DMS 273 (cell line): ENCODE measurements around the gene CERS1.

Experiments used
- DNase-seq: peaks from one replicate; lab custom pipeline; 2025; ENCODE audit not compliant: unreplicated experiment; lab: John Stamatoyannopoulos, UW

Gene CERS1

GRCh38 chr19:18895824-18896341, at the start of gene CERS1:
TSS of gene CERS1 (minus strand) at chr19:18896158. CDS start at chr19:18896072, 86 bp downstream.
- peak; percentile 86 for DNase-seq

- DNase-seq, result no peak
These were observed 49.3 kb upstream of the CERS1 start for GRCh38 chr19:18945297-18945696.

- DNase-seq, result no peak
These were observed 47.5 kb upstream of the CERS1 start for GRCh38 chr19:18943465-18943864.

GRCh38 chr19:18942692-18943091, 46.7 kb upstream of the CERS1 start:
- DNase-seq, result no peak

- DNase-seq, result no peak
These were observed 45.8 kb upstream of the CERS1 start for GRCh38 chr19:18941628-18942354.

- DNase-seq, result peak; percentile 87
These were observed 45.0 kb upstream of the CERS1 start, which contains the start of gene HOMER3 for GRCh38 chr19:18940769-18941627. TSS of gene HOMER3 (minus strand) at chr19:18941217. CDS start at chr19:18938982, 2,235 bp downstream.

- DNase-seq, result no peak
These were observed 44.2 kb upstream of the CERS1 start for GRCh38 chr19:18939922-18940768.

- DNase-seq, result no peak
These were observed 43.2 kb upstream of the CERS1 start for GRCh38 chr19:18939163-18939562.

- no peak for DNase-seq
These were observed 37.3 kb upstream of the CERS1 start for GRCh38 chr19:18933297-18933696.

GRCh38 chr19:18932216-18932841, 36.4 kb upstream of the CERS1 start:
- peak; percentile 49 for DNase-seq

GRCh38 chr19:18931316-18932162, 35.6 kb upstream of the CERS1 start:
- no peak for DNase-seq

- DNase-seq, result no peak
These were observed 33.4 kb upstream of the CERS1 start for GRCh38 chr19:18929311-18929710.

- no peak for DNase-seq
These were observed 32.3 kb upstream of the CERS1 start for GRCh38 chr19:18928018-18928805.

GRCh38 chr19:18924684-18925213, 28.8 kb upstream of the CERS1 start:
- DNase-seq, result no peak

- no peak for DNase-seq
These were observed 26.4 kb upstream of the CERS1 start for GRCh38 chr19:18922228-18922985.

GRCh38 chr19:18921593-18921992, 25.6 kb upstream of the CERS1 start:
- no peak for DNase-seq

GRCh38 chr19:18920400-18920799, 24.4 kb upstream of the CERS1 start:
- no peak for DNase-seq

- DNase-seq, result no peak
These were observed 23.9 kb upstream of the CERS1 start for GRCh38 chr19:18919900-18920214.
